Endothelial cell of umbilical vein (primary cell): ENCODE data around the gene MCM6. TPM values are rescaled to one million over a fixed set of nuclear protein-coding genes. Genes with fewer than 3 reads are reported as not detected.

Experiments used
- BruUV-seq: library from RNA; stranded (reverse); fragments of 400-500 nt; replicated peaks from 2 replicates; lab custom pipeline; 2021; lab: Mats Ljungman, UMichigan
- CTCF ChIA-PET: fragments of 300-600, 350-600 bp; sonication (Branson Sonifier 250); formaldehyde crosslinking; loops from one replicate; lab custom pipeline; 2021; ENCODE audit warnings: antibody characterized with exemption, inconsistent platforms; lab: Charles Lee
- POLR2A ChIA-PET: fragments of 300-600, 350-600 bp; sonication (Branson Sonifier 250); formaldehyde crosslinking; loops from one replicate; lab custom pipeline; 2021; ENCODE audit warnings: antibody characterized with exemption, inconsistent platforms; lab: Charles Lee
- DNase-seq: peaks from one replicate; pipeline ENCODE4 v3.0.0-alpha.2; 2011; ENCODE audit warnings: low read depth, low spot score
- FAIRE-seq: peaks from 2 replicates; lab custom pipeline; 2011; peaks lifted over from hg19 to GRCh38; lab: Jason Lieb, UNC
- H2AFZ ChIP-seq: 2 replicates; pipeline ENCODE4 v1.6.0; 2012; ENCODE audit warnings: low read depth, low read length, control low read depth, inconsistent platforms
- H3K27ac ChIP-seq: 2 replicates; pipeline ENCODE4 v1.5.1; 2011; ENCODE audit warnings: low read depth, mild to moderate bottlenecking, control low read depth, low read length, moderate library complexity; ENCODE audit not compliant: insufficient read depth
- H3K27me3 ChIP-seq, 2 experiments: 2 replicates each; pipeline versions ENCODE4 v1.6.0 to v1.6.1; 2011; ENCODE audit warnings: low read length in 2 of 2, mixed read lengths in 1 of 2; ENCODE audit not compliant: control insufficient read depth in 2 of 2, insufficient read depth in 2 of 2
- H3K36me3 ChIP-seq, 2 experiments: 2 replicates in 1 of 2; 3 replicates in 1 of 2; pipeline ENCODE4 v1.5.1; 2011; ENCODE audit warnings: low read length in 2 of 2, mild to moderate bottlenecking in 1 of 2, moderate library complexity in 1 of 2; ENCODE audit not compliant: control insufficient read depth in 2 of 2, insufficient read depth in 2 of 2; ENCODE audit errors: extremely low read depth in 1 of 2
- H3K4me1 ChIP-seq: 3 replicates; pipeline ENCODE4 v1.5.1; 2011; ENCODE audit warnings: mild to moderate bottlenecking, low read length; ENCODE audit not compliant: control insufficient read depth, insufficient read depth; ENCODE audit errors: extremely low read depth
- H3K4me2 ChIP-seq: 2 replicates; pipeline ENCODE4 v1.6.1; 2011; ENCODE audit warnings: low read length, control low read depth, mixed read lengths; ENCODE audit not compliant: insufficient read depth
- H3K4me3 ChIP-seq, 3 experiments: fragments of 200-600 bp in 1 of 3; sonication (generic), shearing (Covaris generic) in 1 of 3; replicated peaks in 1 of 3; 2 replicates each; pipeline ENCODE4 v1.5.1; 2011 to 2016; ENCODE audit warnings: control low read depth in 3 of 3, low read length in 3 of 3, mild to moderate bottlenecking in 2 of 3, inconsistent platforms in 1 of 3, low read depth in 1 of 3, moderate library complexity in 1 of 3; ENCODE audit not compliant: insufficient read depth in 1 of 3
- H3K79me2 ChIP-seq: 2 replicates; pipeline ENCODE4 v1.6.0; 2012; ENCODE audit warnings: low read length, inconsistent platforms; ENCODE audit not compliant: control insufficient read depth, insufficient read depth
- H3K9ac ChIP-seq: replicated peaks from 2 replicates; pipeline ENCODE3; 2011; ENCODE audit warnings: low read length, control low read depth; ENCODE audit not compliant: insufficient read depth; ENCODE audit errors: extremely low read depth
- H3K9me1 ChIP-seq: replicated peaks from 3 replicates; pipeline ENCODE4 v1.6.0; 2011; ENCODE audit warnings: mild to moderate bottlenecking, low read length; ENCODE audit not compliant: control insufficient read depth, insufficient read depth; ENCODE audit errors: extremely low read depth
- H3K9me3 ChIP-seq: replicated peaks from 2 replicates; pipeline ENCODE4 v1.5.1; 2012; ENCODE audit warnings: low read length, inconsistent platforms; ENCODE audit not compliant: control insufficient read depth, insufficient read depth
- H4K20me1 ChIP-seq: replicated peaks from 2 replicates; pipeline ENCODE3; 2011; ENCODE audit warnings: mild to moderate bottlenecking, low read length; ENCODE audit not compliant: control insufficient read depth, insufficient read depth; ENCODE audit errors: extremely low read depth
- EZH2 ChIP-seq: IDR thresholded peaks from 2 replicates; pipeline ENCODE4 v1.6.1; 2012; ENCODE audit warnings: borderline replicate concordance, low read depth, mild to moderate bottlenecking, moderate library complexity, low read length, inconsistent platforms; ENCODE audit not compliant: severe bottlenecking
- GATA2 ChIP-seq: IDR thresholded peaks from 2 replicates; pipeline ENCODE4 v1.7.0; 2011; ENCODE audit warnings: low read depth, mild to moderate bottlenecking, moderate library complexity, mixed read lengths, low read length; ENCODE audit not compliant: insufficient read length, insufficient read depth
- JUN ChIP-seq: IDR thresholded peaks from 2 replicates; pipeline ENCODE4 v1.6.1; 2011; ENCODE audit warnings: borderline replicate concordance, low read depth; ENCODE audit not compliant: insufficient read length, insufficient read depth
- dilution Hi-C: fragments of 300-500 bp; cut with MboI; formaldehyde crosslinking; loops from one replicate; pipeline ENCODE4 v1.15.0; 2019; ENCODE audit warnings: low sequenced_read_pairs; ENCODE audit not compliant: extremely low pct_ligation_motif_present
- intact Hi-C: fragments of 100-400 bp; cut with micrococcal nuclease; formaldehyde crosslinking; loops from one replicate; pipeline ENCODE4 v1.10.0; 2022
- polyA plus RNA-seq, 4 experiments: library from polyadenylated mRNA; depleted of rRNA in 3 of 4; stranded (reverse) in 3 of 4; unstranded in 1 of 4; fragments of >200 nt; gene quantifications; 2 replicates each; pipeline versions ENCODE4 v1.2.1 to v1.2.3, GENCODE V29; 2011 to 2012; ENCODE audit warnings: missing spikeins in 1 of 4
- total RNA-seq: library from RNA; stranded (reverse); gene quantifications from 2 replicates; pipeline ENCODE4 v1.2.3, GENCODE V29; 2021
- TF ChIP-seq, protein P1 (sequence below), 2 donors: IDR thresholded peaks; 1 replicate in 1 of 2; 2 replicates in 1 of 2; pipeline ENCODE4 v1.5.1; 2011; ENCODE audit warnings: low read length in 2 of 2, mild to moderate bottlenecking in 2 of 2, moderate library complexity in 2 of 2, control low read depth in 1 of 2, inconsistent platforms in 1 of 2, low read depth in 1 of 2; ENCODE audit not compliant: insufficient read depth in 1 of 2; ENCODE audit errors: extremely low read depth in 1 of 2
- TF ChIP-seq, protein P2 (sequence below): IDR thresholded peaks from 2 replicates; pipeline ENCODE4 v1.6.1; 2011; ENCODE audit not compliant: insufficient read depth, insufficient read length

Gene MCM6
- total and polyA plus RNA-seq, 2 donors (not counting 3 experiments of a cell fraction or from before 2014, with no cell fraction given): 20.6 to 52.6 TPM

DNA sequence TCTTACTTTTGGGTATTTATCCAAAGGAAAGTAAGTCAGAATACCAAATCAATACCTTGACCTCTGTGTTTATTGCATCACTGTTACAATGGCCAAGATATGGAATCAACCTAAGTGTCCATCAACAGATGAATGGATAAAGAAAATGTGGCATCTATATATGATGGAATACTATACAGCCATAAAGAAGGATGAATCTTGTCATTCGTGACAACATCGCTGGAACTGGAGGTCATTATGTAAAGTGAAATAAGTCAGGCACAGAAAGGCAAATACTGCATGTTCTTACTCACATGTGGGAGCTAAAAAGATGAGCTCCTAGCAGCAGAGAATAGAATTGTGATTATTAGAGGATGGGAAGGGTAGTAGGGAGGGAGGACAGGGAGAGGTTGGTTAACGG, 73.9 kb downstream of the MCM6 start:
- no peaks in the 10 kb centered on the region for H3K4me1 ChIP-seq
- H3K9ac ChIP-seq: no peak overlapping the region
- dilution Hi-C loops: no loop called here
- H3K4me2 ChIP-seq: no peak overlapping the region
- peaks cover 0 to 2% of the 10 kb centered on the region in 2 experiments for H3K27me3 ChIP-seq
- DNase-seq (no peak), FAIRE-seq (no peak)
- CTCF ChIA-PET: interaction anchor here (0.6 kb wide), 1 partner anchor 599 kb away, joined by 3 read pairs; no protein-coding TSS in a partner anchor
- intact Hi-C loops: no loop called here
- H2AFZ ChIP-seq: no peak overlapping the region
- H4K20me1 ChIP-seq: no peaks in the 10 kb centered on the region
- no peaks in the 10 kb centered on the region for H3K36me3 ChIP-seq
- POLR2A ChIA-PET: interaction anchor here (0.6 kb wide), 1 partner anchor 1306 kb away, joined by 4 read pairs; no protein-coding TSS in a partner anchor
- no peak overlapping the region for H3K4me3 ChIP-seq
- no peaks in the 10 kb centered on the region for H3K79me2 ChIP-seq
- no peaks in the 10 kb centered on the region for H3K9me1 ChIP-seq
- TF ChIP-seq, protein P1, sequence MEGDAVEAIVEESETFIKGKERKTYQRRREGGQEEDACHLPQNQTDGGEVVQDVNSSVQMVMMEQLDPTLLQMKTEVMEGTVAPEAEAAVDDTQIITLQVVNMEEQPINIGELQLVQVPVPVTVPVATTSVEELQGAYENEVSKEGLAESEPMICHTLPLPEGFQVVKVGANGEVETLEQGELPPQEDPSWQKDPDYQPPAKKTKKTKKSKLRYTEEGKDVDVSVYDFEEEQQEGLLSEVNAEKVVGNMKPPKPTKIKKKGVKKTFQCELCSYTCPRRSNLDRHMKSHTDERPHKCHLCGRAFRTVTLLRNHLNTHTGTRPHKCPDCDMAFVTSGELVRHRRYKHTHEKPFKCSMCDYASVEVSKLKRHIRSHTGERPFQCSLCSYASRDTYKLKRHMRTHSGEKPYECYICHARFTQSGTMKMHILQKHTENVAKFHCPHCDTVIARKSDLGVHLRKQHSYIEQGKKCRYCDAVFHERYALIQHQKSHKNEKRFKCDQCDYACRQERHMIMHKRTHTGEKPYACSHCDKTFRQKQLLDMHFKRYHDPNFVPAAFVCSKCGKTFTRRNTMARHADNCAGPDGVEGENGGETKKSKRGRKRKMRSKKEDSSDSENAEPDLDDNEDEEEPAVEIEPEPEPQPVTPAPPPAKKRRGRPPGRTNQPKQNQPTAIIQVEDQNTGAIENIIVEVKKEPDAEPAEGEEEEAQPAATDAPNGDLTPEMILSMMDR (IDR thresholded peaks at IDR 0.05; ENCODE audit: extremely low read depth in 1 of 2, insufficient read depth in 1 of 2, low read depth in 1 of 2, low read length in 2 of 2): no peak
- TF ChIP-seq, protein P2, sequence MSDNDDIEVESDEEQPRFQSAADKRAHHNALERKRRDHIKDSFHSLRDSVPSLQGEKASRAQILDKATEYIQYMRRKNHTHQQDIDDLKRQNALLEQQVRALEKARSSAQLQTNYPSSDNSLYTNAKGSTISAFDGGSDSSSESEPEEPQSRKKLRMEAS: no peak
- no peak for TF ChIP-seq GATA2
- no peak for TF ChIP-seq JUN
- TF ChIP-seq EZH2: no peak
- BruUV-seq: no TSS peak
- H3K9me3 ChIP-seq: no peaks in the 10 kb centered on the region
- H3K27ac ChIP-seq: no peak overlapping the region
